ENCODE data around the gene ALG14.

The ALG14 gene

DNA sequence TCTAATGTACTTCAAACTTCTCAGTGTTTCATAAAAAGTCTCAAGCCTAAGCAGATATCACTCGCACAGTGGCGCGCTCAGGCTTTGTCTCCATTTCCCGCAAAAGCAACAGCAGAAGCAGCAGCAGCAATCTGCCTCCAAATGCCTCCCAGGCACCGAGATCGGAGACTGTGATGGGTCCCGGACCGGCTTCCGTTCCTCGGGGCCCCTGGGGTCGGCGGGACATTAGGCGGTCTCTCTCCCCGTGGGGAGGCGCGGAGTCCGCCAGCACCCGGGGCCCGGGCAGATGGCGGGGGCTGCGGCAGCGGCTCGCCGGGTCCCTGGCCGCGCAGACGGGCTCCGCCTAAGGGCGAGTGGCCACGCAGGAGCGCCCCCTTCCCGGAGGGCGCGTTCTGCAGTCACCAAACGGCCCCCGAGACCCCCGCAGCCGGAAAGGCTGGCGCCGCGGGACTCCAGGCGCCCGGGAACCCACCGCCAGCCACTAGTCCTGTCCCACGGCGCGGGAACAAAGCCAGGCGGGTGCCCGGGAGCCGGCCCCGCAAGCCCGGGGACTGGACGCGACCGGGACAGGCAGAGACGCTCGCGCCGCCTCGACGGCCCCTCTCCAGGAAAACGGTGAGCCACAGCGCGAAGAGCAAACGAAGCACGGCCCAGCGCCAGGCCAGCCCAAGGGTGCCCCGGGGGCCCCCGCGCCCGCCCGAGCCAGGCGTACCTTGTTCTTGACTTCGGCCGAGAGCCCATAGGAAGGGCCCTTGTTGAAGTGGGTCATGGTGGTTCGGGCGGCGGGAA lies 146.4 kb downstream of the ALG14 start:
- peak; percentile 67 for DNase-seq

DNA sequence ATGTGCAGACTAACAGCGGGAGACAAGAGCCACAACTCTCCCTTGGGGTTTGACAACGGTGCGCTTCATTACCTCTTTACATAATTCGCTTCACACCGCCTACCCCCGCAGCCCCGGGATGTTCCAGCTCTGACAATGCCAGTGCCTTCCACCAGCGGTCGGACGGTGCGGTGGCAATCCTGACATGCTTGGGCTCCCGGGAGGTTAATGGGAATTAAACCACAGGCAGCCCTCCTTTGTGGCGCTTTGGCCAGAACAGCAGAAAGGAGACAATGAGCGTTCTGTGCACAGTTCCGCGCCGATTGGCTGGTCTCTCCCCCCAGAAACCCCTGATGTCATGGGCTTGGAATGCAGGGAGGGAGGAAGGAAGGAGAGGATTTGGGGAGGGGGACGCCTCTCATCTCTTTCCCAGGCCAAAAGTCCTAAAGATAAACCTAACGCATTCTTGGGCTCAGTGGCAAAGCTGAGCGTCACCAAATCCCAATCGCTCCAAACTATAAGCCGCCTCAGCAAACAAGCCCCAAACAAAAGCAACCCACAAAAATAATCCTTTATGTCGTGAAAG lies 147.1 kb downstream of the ALG14 start:
- DNase-seq = peak; percentile 98

DNA sequence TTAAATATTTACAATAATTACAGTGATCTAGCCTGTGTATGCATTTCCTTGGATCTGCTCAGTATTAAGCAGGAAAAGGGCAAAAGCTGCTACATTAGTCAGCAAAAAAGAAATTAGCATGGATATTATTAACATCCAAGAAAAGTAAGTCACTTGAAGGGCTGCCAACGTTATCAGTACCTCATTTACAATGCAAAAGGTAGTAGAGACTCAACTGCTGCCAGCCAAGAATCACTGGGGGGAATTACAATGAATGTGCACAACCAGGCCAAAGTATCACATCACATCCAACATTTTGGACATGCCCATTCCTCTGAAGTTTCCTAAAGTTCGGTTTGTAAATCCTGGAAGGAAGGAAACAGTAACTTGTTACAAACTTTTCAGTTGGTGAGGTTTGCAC lies 147.7 kb downstream of the ALG14 start:
- no peak for DNase-seq

Measured in fibroblast of skin of scalp (primary cell).